ENCODE measurements around the gene TMEM14A.

Gene TMEM14A

GRCh38 chr6:52641388-52641787 lies 29.5 kb upstream of the TMEM14A start:
- Histone ChIP-seq H3K27ac (ENCODE audit: poor library complexity, severe bottlenecking) (no peak overlapping the region), H3K4me1 (ENCODE audit: insufficient read depth, poor library complexity, severe bottlenecking) (no peaks in the 10 kb centered on the region), H3K27me3 (ENCODE audit: insufficient read depth, poor library complexity, severe bottlenecking) (no peaks in the 10 kb centered on the region), H3K36me3 (ENCODE audit: low read depth) (no peaks in the 10 kb centered on the region), H3K9me3 (ENCODE audit: severe bottlenecking) (no peaks in the 10 kb centered on the region), H3K4me3 (ENCODE audit: severe bottlenecking) (no peak overlapping the region)
- no peak for ATAC-seq (ENCODE audit: low read depth)
- no peak for TF ChIP-seq CTCF (IDR thresholded peaks at IDR 0.05; ENCODE audit: poor library complexity, severe bottlenecking)
- DNase-seq (ENCODE audit: low spot score) = no peak

- H3K27me3 ChIP-seq (ENCODE audit: insufficient read depth, poor library complexity, severe bottlenecking) = no peaks in the 10 kb centered on the region
- DNase-seq (ENCODE audit: low spot score) (no peak), ATAC-seq (ENCODE audit: low read depth) (no peak)
- no peaks in the 10 kb centered on the region for H3K4me1 ChIP-seq (ENCODE audit: insufficient read depth, poor library complexity, severe bottlenecking)
- no peaks in the 10 kb centered on the region for H3K9me3 ChIP-seq (ENCODE audit: severe bottlenecking)
- no peak for TF ChIP-seq CTCF (IDR thresholded peaks at IDR 0.05; ENCODE audit: poor library complexity, severe bottlenecking)
- no peak overlapping the region for H3K4me3 ChIP-seq (ENCODE audit: severe bottlenecking)
- H3K36me3 ChIP-seq (ENCODE audit: low read depth) = no peaks in the 10 kb centered on the region
- H3K27ac ChIP-seq (ENCODE audit: poor library complexity, severe bottlenecking) = no peak overlapping the region
These were observed 29.1 kb upstream of the TMEM14A start for GRCh38 chr6:52641826-52642225.

GRCh38 chr6:52642368-52642767 lies 28.5 kb upstream of the TMEM14A start:
- no peak for TF ChIP-seq CTCF (IDR thresholded peaks at IDR 0.05; ENCODE audit: poor library complexity, severe bottlenecking)
- ATAC-seq (ENCODE audit: low read depth) = no peak
- DNase-seq (ENCODE audit: low spot score) = no peak
- H3K4me1 ChIP-seq (ENCODE audit: insufficient read depth, poor library complexity, severe bottlenecking) = peaks cover 3% of the 10 kb centered on the region
- H3K27ac ChIP-seq (ENCODE audit: poor library complexity, severe bottlenecking) = no peak overlapping the region
- H3K27me3 ChIP-seq (ENCODE audit: insufficient read depth, poor library complexity, severe bottlenecking) = no peaks in the 10 kb centered on the region
- no peaks in the 10 kb centered on the region for H3K36me3 ChIP-seq (ENCODE audit: low read depth)
- no peak overlapping the region for H3K4me3 ChIP-seq (ENCODE audit: severe bottlenecking)
- no peaks in the 10 kb centered on the region for H3K9me3 ChIP-seq (ENCODE audit: severe bottlenecking)

- H3K4me3 ChIP-seq (ENCODE audit: severe bottlenecking) = no peak overlapping the region
- TF ChIP-seq CTCF (IDR thresholded peaks at IDR 0.05; ENCODE audit: poor library complexity, severe bottlenecking) = no peak
- DNase-seq (ENCODE audit: low spot score) (no peak), ATAC-seq (ENCODE audit: low read depth) (no peak)
- no peak overlapping the region for H3K27ac ChIP-seq (ENCODE audit: poor library complexity, severe bottlenecking)
- no peaks in the 10 kb centered on the region for H3K9me3 ChIP-seq (ENCODE audit: severe bottlenecking)
- no peaks in the 10 kb centered on the region for H3K27me3 ChIP-seq (ENCODE audit: insufficient read depth, poor library complexity, severe bottlenecking)
- H3K4me1 ChIP-seq (ENCODE audit: insufficient read depth, poor library complexity, severe bottlenecking) = peaks cover 3% of the 10 kb centered on the region
- no peaks in the 10 kb centered on the region for H3K36me3 ChIP-seq (ENCODE audit: low read depth)
These were observed 27.8 kb upstream of the TMEM14A start for GRCh38 chr6:52643158-52643557.

- Histone ChIP-seq H3K9me3 (ENCODE audit: severe bottlenecking) (no peaks in the 10 kb centered on the region), H3K4me1 (ENCODE audit: insufficient read depth, poor library complexity, severe bottlenecking) (peaks cover 3% of the 10 kb centered on the region), H3K4me3 (ENCODE audit: severe bottlenecking) (no peak overlapping the region), H3K36me3 (ENCODE audit: low read depth) (no peaks in the 10 kb centered on the region), H3K27ac (ENCODE audit: poor library complexity, severe bottlenecking) (no peak overlapping the region), H3K27me3 (ENCODE audit: insufficient read depth, poor library complexity, severe bottlenecking) (no peaks in the 10 kb centered on the region)
- TF ChIP-seq CTCF (IDR thresholded peaks at IDR 0.05; ENCODE audit: poor library complexity, severe bottlenecking) = no peak
- ATAC-seq (ENCODE audit: low read depth) (no peak), DNase-seq (ENCODE audit: low spot score) (no peak)
These were observed 26.7 kb upstream of the TMEM14A start for GRCh38 chr6:52644253-52644652.
